Measurements from ENCODE around the gene RAP1GAP2. TPM values are rescaled to one million over a fixed set of nuclear protein-coding genes. Genes with fewer than 3 reads are reported as not detected.

RAP1GAP2 gene
- total and polyA plus RNA-seq, 10 donors, result 1.2 to 32.7 (median 14.1) TPM

GRCh38 chr17:2971851-2972250 is 175.6 kb downstream of the RAP1GAP2 start:
- Histone ChIP-seq H3K27ac (no peak overlapping the region), H3K9me3 (peaks cover 0 to 11% (median 0%) of the 10 kb centered on the region in 8 donors), H3K4me3 (no peak overlapping the region), H3K27me3 (replicated peaks in 1 of 7) (no peaks in the 10 kb centered on the region), H3K4me1 (no peaks in the 10 kb centered on the region), H3K36me3 (peaks cover 0 to 9% (median 0%) of the 10 kb centered on the region in 6 donors)
- TF ChIP-seq CTCF (IDR thresholded peaks at IDR 0.05 in 8 of 11, conservative IDR thresholded peaks at IDR 0.05 in 3 of 11) (no peak), POLR2A (IDR thresholded peaks at IDR 0.05) (no peak)
- intact Hi-C loops (cut with DNase I; ENCODE audit: low total_unique reads), result no loop called here
- DNase-seq, result no peak
- WGBS, 5 donors, result 80 to 95% (median 90%) methylated on average over 2 of the region's 2 CpGs

GRCh38 chr17:2972749-2973148 is 176.5 kb downstream of the RAP1GAP2 start:
- intact Hi-C loops (cut with DNase I; ENCODE audit: low total_unique reads), result no loop called here
- no peaks in the 10 kb centered on the region for H3K27me3 ChIP-seq (replicated peaks in 1 of 7)
- peaks cover 0 to 2% (median 0%) of the 10 kb centered on the region in 6 donors for H3K36me3 ChIP-seq
- peaks cover 0 to 11% (median 0%) of the 10 kb centered on the region in 8 donors for H3K9me3 ChIP-seq
- TF ChIP-seq POLR2AphosphoS5 (IDR thresholded peaks at IDR 0.05) (no peak), CTCF (IDR thresholded peaks at IDR 0.05 in 8 of 11, conservative IDR thresholded peaks at IDR 0.05 in 3 of 11) (no peak), POLR2A (IDR thresholded peaks at IDR 0.05) (no peak)
- 77 to 88% (median 83%) methylated on average over 4 of the region's 4 CpGs for WGBS, 5 donors
- H3K4me3 ChIP-seq, result no peak overlapping the region
- H3K4me1 ChIP-seq, result no peaks in the 10 kb centered on the region
- no peak for DNase-seq
- no peak overlapping the region for H3K27ac ChIP-seq

DNA sequence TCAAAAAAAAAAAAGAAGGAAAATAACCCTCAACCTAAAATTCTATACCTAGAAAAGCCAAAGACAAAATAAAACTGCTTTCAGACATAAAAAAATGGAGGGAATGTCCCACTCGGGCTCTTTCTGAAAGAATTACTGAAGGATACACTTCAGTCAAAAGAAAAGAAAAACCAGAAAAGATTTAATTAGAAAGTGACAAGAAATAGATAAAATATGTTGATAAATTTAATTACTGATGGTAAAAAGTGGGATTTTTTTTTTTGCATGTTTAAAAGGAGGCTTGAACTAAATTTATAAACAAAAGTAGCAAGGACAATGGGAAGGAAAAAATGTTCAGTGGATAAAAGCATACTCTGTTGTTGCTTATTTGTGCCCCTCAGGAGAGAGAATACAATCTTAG is 178.1 kb downstream of the RAP1GAP2 start:
- DNase-seq, result no peak
- intact Hi-C loops (cut with DNase I; ENCODE audit: low total_unique reads), result no loop called here
- no peak overlapping the region for H3K27ac ChIP-seq
- no peak overlapping the region for H3K4me3 ChIP-seq
- TF ChIP-seq POLR2AphosphoS5 (IDR thresholded peaks at IDR 0.05) (no peak), POLR2A (IDR thresholded peaks at IDR 0.05) (no peak), CTCF (IDR thresholded peaks at IDR 0.05 in 8 of 11, conservative IDR thresholded peaks at IDR 0.05 in 3 of 11) (no peak)
- WGBS, 5 donors, result 86 to 100% (median 97%) methylated on average over 1 of the region's 1 CpG
- H3K4me1 ChIP-seq, result no peaks in the 10 kb centered on the region
- peaks cover 0 to 11% (median 0%) of the 10 kb centered on the region in 8 donors for H3K9me3 ChIP-seq
- H3K27me3 ChIP-seq (replicated peaks in 1 of 7), result no peaks in the 10 kb centered on the region
- no peaks in the 10 kb centered on the region for H3K36me3 ChIP-seq

GRCh38 chr17:2975469-2975958 is 179.3 kb downstream of the RAP1GAP2 start:
- Histone ChIP-seq H3K9me3 (peaks cover 0 to 11% (median 0%) of the 10 kb centered on the region in 8 donors), H3K27me3 (replicated peaks in 1 of 7) (no peaks in the 10 kb centered on the region), H3K36me3 (peaks cover 0 to 9% (median 0%) of the 10 kb centered on the region in 6 donors), H3K4me3 (peak overlapping the region in 3 of 8 donors; percentile 12 to 54 (median 34)), H3K27ac (no peak overlapping the region), H3K4me1 (no peaks in the 10 kb centered on the region)
- TF ChIP-seq POLR2AphosphoS5 (IDR thresholded peaks at IDR 0.05) (peak in 2 of 3 donors; percentile 13 to 26), CTCF (IDR thresholded peaks at IDR 0.05 in 8 of 11, conservative IDR thresholded peaks at IDR 0.05 in 3 of 11) (no peak), POLR2A (IDR thresholded peaks at IDR 0.05) (no peak)
- no peak for DNase-seq
- intact Hi-C loops (cut with DNase I; ENCODE audit: low total_unique reads), result no loop called here
- 62 to 71% (median 70%) methylated on average over 8 of the region's 8 CpGs for WGBS, 5 donors

Measured in spleen (tissue), 11 donors.